Measurements from ENCODE around the gene CRHR2.

DNA sequence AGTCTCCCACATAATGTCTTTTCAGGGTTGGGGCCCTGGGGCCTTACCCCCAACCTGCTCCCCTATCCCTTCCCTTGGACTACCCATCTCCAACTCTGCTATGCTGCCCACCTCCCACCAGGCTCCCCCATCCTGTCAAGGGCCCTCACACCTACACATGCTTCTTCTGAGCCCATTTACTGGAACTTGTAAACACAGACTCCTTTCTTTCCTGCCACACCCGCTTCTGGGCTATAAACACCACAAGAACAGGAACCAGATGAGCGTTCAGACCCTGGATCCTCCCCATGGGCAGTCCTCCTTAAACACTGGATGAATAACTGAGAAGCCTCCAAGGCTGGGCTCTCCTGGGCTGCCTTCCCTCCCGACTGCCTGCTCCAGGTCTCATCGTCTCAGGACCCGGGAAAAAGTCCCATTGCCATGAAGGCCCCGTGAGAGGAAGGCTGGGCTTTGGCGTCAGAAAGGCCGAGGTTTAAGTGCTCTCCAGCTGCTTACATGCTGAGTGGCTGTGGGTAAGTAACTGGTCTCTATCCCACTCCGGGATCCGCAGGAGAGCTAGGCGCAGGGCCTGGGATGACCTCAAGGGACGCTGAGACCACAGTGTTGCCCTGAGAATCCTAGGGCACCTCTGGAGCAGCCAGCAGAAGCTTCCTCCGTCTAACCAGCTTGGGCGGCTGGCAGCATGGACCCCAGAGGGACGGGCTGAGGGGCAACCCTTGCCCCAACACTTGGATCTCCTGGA is 15.6 kb upstream of the CRHR2 start:
- TF ChIP-seq CTCF (conservative IDR thresholded peaks at IDR 0.05), result no peak
- no peak for TF ChIP-seq ZFX (IDR thresholded peaks at IDR 0.05)

Data from C4-2B (cell line).